ENCODE results near the gene ASIP. TPM values are rescaled to one million over a fixed set of nuclear protein-coding genes. Genes with fewer than 3 reads are reported as not detected.

ASIP gene
- total and polyA plus RNA-seq, 2 of the 13 experiments (the other 11 are each of a cell fraction or from before 2014, with no cell fraction given), result not detected

GRCh38 chr20:34300256-34300806 is 59.1 kb downstream of the ASIP start (continued):
- TF ChIP-seq BCLAF1 (IDR thresholded peaks at IDR 0.05) (no peak), ZNF547 (CRISPR knock-in tag; IDR thresholded peaks at IDR 0.05) (no peak), HINFP (CRISPR knock-in tag; IDR thresholded peaks at IDR 0.05; ENCODE audit: low read depth) (0 out of 2 replicates have a peak, but pooled peaks have one; percentile 66), KAT7 (CRISPR knock-in tag; IDR thresholded peaks at IDR 0.05; ENCODE audit: borderline replicate concordance) (no peak), ZSCAN31 (CRISPR knock-in tag; IDR thresholded peaks at IDR 0.05; ENCODE audit: low read depth) (no peak), CAMTA2 (CRISPR knock-in tag; IDR thresholded peaks at IDR 0.05; ENCODE audit: borderline replicate concordance) (no peak), MYPOP (CRISPR knock-in tag; IDR thresholded peaks at IDR 0.05) (no peak), ZNF34 (CRISPR knock-in tag; IDR thresholded peaks at IDR 0.05; ENCODE audit: borderline replicate concordance) (no peak; the same call in 1 of the 2 replicates), ZNF367 (CRISPR knock-in tag; IDR thresholded peaks at IDR 0.05; ENCODE audit: borderline replicate concordance) (no peak), GZF1 (CRISPR knock-in tag; IDR thresholded peaks at IDR 0.05) (0 out of 2 replicates have a peak, but pooled peaks have one; percentile 26), PHF5A (CRISPR knock-in tag; IDR thresholded peaks at IDR 0.05; ENCODE audit: low read depth, unreplicated experiment) (no peak), SMYD3 (CRISPR knock-in tag; IDR thresholded peaks at IDR 0.05) (no peak), HOXA9 (CRISPR knock-in tag; IDR thresholded peaks at IDR 0.05; ENCODE audit: borderline replicate concordance) (no peak), ZNF546 (CRISPR knock-in tag; conservative IDR thresholded peaks at IDR 0.05) (no peak), SUZ12 (IDR thresholded peaks at IDR 0.05; ENCODE audit: low read depth, low read length) (no peak), RBFOX2 (IDR thresholded peaks at IDR 0.05; ENCODE audit: low read depth, low read length) (no peak), ZNF17 (CRISPR knock-in tag; IDR thresholded peaks at IDR 0.05) (no peak), ZBTB49 (CRISPR knock-in tag; IDR thresholded peaks at IDR 0.05; ENCODE audit: borderline replicate concordance) (0 out of 2 replicates have a peak, but pooled peaks have one; percentile 58), TAF1 (CRISPR knock-in tag; IDR thresholded peaks at IDR 0.05) (no peak), ZNF737 (CRISPR knock-in tag; IDR thresholded peaks at IDR 0.05; ENCODE audit: borderline replicate concordance) (peak; percentile 72; the same call in 1 of the 2 replicates), SETDB1 (CRISPR knock-in tag; IDR thresholded peaks at IDR 0.05; ENCODE audit: borderline replicate concordance) (no peak)

Measured in HepG2 (cell line).